PC-3 (cell line): ENCODE data around the gene JARID2. TPM values are rescaled to one million over a fixed set of nuclear protein-coding genes. Genes with fewer than 3 reads are reported as not detected.
A peak's percentile ranks its signal among the peaks of the same experiment; 100 is the strongest.

ENCODE experiments used
- ATAC-seq: fragments of 200-7000 bp; cut with Tn5 transposase; 2 replicates; pipeline ENCODE4 v1.9.1; 2020; ENCODE audit warnings: mild to moderate bottlenecking, moderate library complexity
- BruUV-seq: library from RNA; stranded (reverse); fragments of 400-500 nt; replicated peaks from 2 replicates; lab custom pipeline; 2021; lab: Mats Ljungman, UMichigan
- CTCF ChIA-PET: fragments of 300-600 bp; sonication (Branson Sonifier 250); formaldehyde crosslinking; loops from one replicate; lab custom pipeline; 2022; ENCODE audit warnings: antibody characterized with exemption; lab: Charles Lee
- POLR2A ChIA-PET: fragments of 300-600 bp; sonication (Branson Sonifier 250); formaldehyde crosslinking; loops from one replicate; lab custom pipeline; 2022; ENCODE audit warnings: antibody characterized with exemption; ENCODE audit not compliant: unreplicated experiment; lab: Charles Lee
- DNase-seq: peaks from one replicate; pipeline ENCODE4 v3.0.0-alpha.2; 2015
- H2AFZ ChIP-seq: fragments of 300-600 bp; sonication (generic); 2 replicates; pipeline ENCODE4 v1.6.0; 2016; ENCODE audit warnings: antibody characterized with exemption, low read length
- H3F3A ChIP-seq: fragments of 300-600 bp; sonication (generic); one replicate; pipeline ENCODE4 v1.6.0; 2017; ENCODE audit warnings: antibody characterized with exemption, low read length, control low read depth, mild to moderate bottlenecking; ENCODE audit not compliant: unreplicated experiment
- H3K27ac ChIP-seq: fragments of 300-600 bp; sonication (generic); 2 replicates; pipeline ENCODE4 v1.5.1; 2016; ENCODE audit warnings: mild to moderate bottlenecking, low read length
- H3K27me3 ChIP-seq: fragments of 300-600 bp; sonication (generic); 2 replicates; pipeline ENCODE4 v1.6.1; 2016; ENCODE audit warnings: low read length, mixed read lengths
- H3K36me3 ChIP-seq: fragments of 300-600 bp; sonication (generic); 2 replicates; pipeline ENCODE4 v1.6.1; 2016; ENCODE audit warnings: low read depth, mixed run types, low read length, mixed read lengths
- H3K4me1 ChIP-seq: fragments of 300-600 bp; sonication (generic); 2 replicates; pipeline ENCODE4 v1.5.1; 2016; ENCODE audit warnings: low read length; ENCODE audit not compliant: insufficient read depth
- H3K4me2 ChIP-seq: fragments of 300-600 bp; sonication (generic); 2 replicates; pipeline ENCODE4 v1.6.0; 2016; ENCODE audit warnings: low read length
- H3K4me3 ChIP-seq: fragments of 300-600 bp; sonication (generic); 2 replicates; pipeline ENCODE4 v1.5.1; 2016; ENCODE audit warnings: mild to moderate bottlenecking, low read length, mixed read lengths
- H3K79me2 ChIP-seq: fragments of 300-600 bp; sonication (generic); 2 replicates; pipeline ENCODE4 v1.6.1; 2017; ENCODE audit warnings: low read length, mixed read lengths
- H3K9ac ChIP-seq: fragments of 300-600 bp; sonication (generic); 2 replicates; pipeline ENCODE4 v1.6.0; 2016; ENCODE audit warnings: mild to moderate bottlenecking, low read length
- H3K9me2 ChIP-seq: fragments of 300-600 bp; sonication (generic); replicated peaks from 2 replicates; pipeline ENCODE4 v1.6.1; 2016; ENCODE audit warnings: mixed run types, low read length, mixed read lengths
- H3K9me3 ChIP-seq: fragments of 300-600 bp; sonication (generic); 2 replicates; pipeline ENCODE4 v1.6.1; 2016; ENCODE audit warnings: low read length, mixed read lengths
- H4K20me1 ChIP-seq: fragments of 300-600 bp; sonication (generic); 2 replicates; pipeline ENCODE4 v1.6.1; 2016; ENCODE audit warnings: low read length, mixed read lengths
- CTCF ChIP-seq: fragments of 300-600 bp; sonication (generic); conservative IDR thresholded peaks from 2 replicates; pipeline ENCODE4 v1.5.1; 2017; ENCODE audit warnings: antibody characterized with exemption, low read depth, mild to moderate bottlenecking, low read length
- EZH2 ChIP-seq: fragments of 300-600 bp; sonication (generic); IDR thresholded peaks from one replicate; pipeline ENCODE4 v1.6.1; 2017; ENCODE audit warnings: antibody characterized with exemption, mild to moderate bottlenecking, low read length; ENCODE audit not compliant: unreplicated experiment
- EZH2phosphoT487 ChIP-seq: fragments of 300-600 bp; sonication (generic); IDR thresholded peaks from 2 replicates; pipeline ENCODE4 v1.6.1; 2018; ENCODE audit warnings: mild to moderate bottlenecking, antibody characterized with exemption, low read length, borderline replicate concordance
- intact Hi-C: fragments of 100-400 bp; cut with micrococcal nuclease; formaldehyde crosslinking; loops from 2 replicates; pipeline ENCODE4 v1.9.0; 2023
- total RNA-seq: library from RNA; depleted of rRNA; stranded (reverse); fragments of >200 nt; gene quantifications from 2 replicates; pipeline ENCODE4 v1.2.3, GENCODE V29; 2014

Gene JARID2
- total RNA-seq, 1 experiment from 2014 or later: 11.0 TPM

GRCh38 chr6:15283986-15284361 is 38.1 kb downstream of the JARID2 start:
- H3K9me3 ChIP-seq: no peaks in the 10 kb centered on the region
- no peak overlapping the region for H3K27ac ChIP-seq
- H3K9ac ChIP-seq: no peak overlapping the region
- POLR2A ChIA-PET: no interaction called here
- H3K4me1 ChIP-seq: peaks cover 45% of the 10 kb centered on the region
- peaks cover 27% of the 10 kb centered on the region; the same call in 1 of the 2 replicates for H4K20me1 ChIP-seq
- peaks cover 85% of the 10 kb centered on the region for H3K79me2 ChIP-seq
- H3K9me2 ChIP-seq: no peaks in the 10 kb centered on the region
- ATAC-seq: no peak
- TF ChIP-seq EZH2phosphoT487 (no peak), EZH2 (no peak)
- no peak for DNase-seq
- no peak overlapping the region for H3K4me2 ChIP-seq
- H2AFZ ChIP-seq: no peak overlapping the region
- H3K4me3 ChIP-seq: no peak overlapping the region
- no peaks in the 10 kb centered on the region for H3K27me3 ChIP-seq
- CTCF ChIA-PET: no interaction called here
- no peaks in the 10 kb centered on the region for H3F3A ChIP-seq
- intact Hi-C loops: no loop called here
- no TSS peak for BruUV-seq
- no peaks in the 10 kb centered on the region for H3K36me3 ChIP-seq

- Histone ChIP-seq H2AFZ (no peak overlapping the region), H3K9me2 (no peaks in the 10 kb centered on the region), H3K4me3 (no peak overlapping the region), H3K27ac (no peak overlapping the region), H3K27me3 (no peaks in the 10 kb centered on the region), H3K9ac (no peak overlapping the region), H3F3A (no peaks in the 10 kb centered on the region), H3K79me2 (peaks cover 85% of the 10 kb centered on the region), H3K4me2 (no peak overlapping the region), H4K20me1 (peaks cover 21% of the 10 kb centered on the region; the same call in 1 of the 2 replicates), H3K9me3 (no peaks in the 10 kb centered on the region), H3K36me3 (no peaks in the 10 kb centered on the region), H3K4me1 (peaks cover 45% of the 10 kb centered on the region)
- TF ChIP-seq EZH2 (no peak), CTCF (no peak), EZH2phosphoT487 (no peak)
- POLR2A ChIA-PET: interaction anchor here (0.7 kb wide), 1 partner anchor 493 kb away, joined by 3 read pairs; no protein-coding TSS in a partner anchor
- intact Hi-C loops: no loop called here
- BruUV-seq: no TSS peak
- peak; percentile 71 for ATAC-seq
- CTCF ChIA-PET: interaction anchor here (0.6 kb wide), 1 partner anchor 62 kb away, joined by 3 read pairs; no protein-coding TSS in a partner anchor
- DNase-seq: peak; percentile 72
Measured at GRCh38 chr6:15284743-15285142, 38.9 kb downstream of the JARID2 start.

- H3K4me2 ChIP-seq: no peak overlapping the region
- peaks cover 44% of the 10 kb centered on the region for H3K4me1 ChIP-seq
- ATAC-seq (peak; percentile 18), DNase-seq (peak; percentile 37)
- intact Hi-C loops: no loop called here
- no peaks in the 10 kb centered on the region for H3K9me3 ChIP-seq
- no peak overlapping the region for H3K9ac ChIP-seq
- no peak overlapping the region for H3K27ac ChIP-seq
- H3K9me2 ChIP-seq: no peaks in the 10 kb centered on the region
- H4K20me1 ChIP-seq: peaks cover 21% of the 10 kb centered on the region; the same call in 1 of the 2 replicates
- ChIA-PET POLR2A (no interaction called here), CTCF (no interaction called here)
- no peaks in the 10 kb centered on the region for H3K36me3 ChIP-seq
- TF ChIP-seq EZH2phosphoT487 (no peak), CTCF (peak; percentile 41)
- peaks cover 84% of the 10 kb centered on the region for H3K79me2 ChIP-seq
- H3K27me3 ChIP-seq: no peaks in the 10 kb centered on the region
- BruUV-seq: no TSS peak
- no peak overlapping the region for H2AFZ ChIP-seq
- no peaks in the 10 kb centered on the region for H3F3A ChIP-seq
- H3K4me3 ChIP-seq: no peak overlapping the region
Measured at GRCh38 chr6:15285682-15286294, 39.9 kb downstream of the JARID2 start.
